ENCODE measurements around the gene DHH.

Gene DHH

DNA sequence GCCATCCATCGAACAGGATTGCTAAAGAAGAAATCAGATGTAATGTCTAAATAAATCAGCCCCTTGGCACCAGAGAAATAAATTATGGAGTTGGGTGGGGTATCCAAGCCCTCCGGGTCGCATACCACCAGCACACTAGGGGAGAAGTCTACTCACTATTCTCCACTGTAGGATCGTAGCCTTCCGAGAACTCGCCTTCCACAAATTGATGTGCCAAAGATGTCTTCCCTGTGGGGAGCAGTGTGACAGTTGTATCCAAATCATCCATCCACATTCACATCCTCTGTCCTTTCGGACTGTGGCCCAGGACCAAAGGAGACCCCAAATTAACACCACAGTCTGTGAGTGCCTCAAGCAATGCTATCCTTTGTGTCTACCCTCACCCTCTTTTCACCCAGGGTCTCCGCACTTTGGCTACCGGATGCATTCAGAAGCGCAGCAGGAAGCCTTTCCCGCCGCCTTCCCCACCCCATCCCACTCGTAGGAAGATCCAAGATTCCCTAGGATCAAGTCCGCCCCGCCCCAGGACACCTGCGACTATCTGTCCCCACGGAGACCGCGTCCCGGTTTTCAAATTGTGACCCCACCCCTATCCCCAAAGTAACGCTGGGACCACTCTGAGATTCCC lies 25.6 kb downstream of the DHH start (continued):
- TF ChIP-seq ZNF580 (tag by site-specific recombination; IDR thresholded peaks at IDR 0.05) (no peak), ZBTB11 (tag by site-specific recombination; conservative IDR thresholded peaks at IDR 0.05; ENCODE audit: low read depth) (peak; percentile 54; the same call in 1 of the 2 replicates), ZNF645 (tag by site-specific recombination; IDR thresholded peaks at IDR 0.05) (no peak), ZNF174 (tag by site-specific recombination; IDR thresholded peaks at IDR 0.05) (no peak), ZNF747 (tag by site-specific recombination; IDR thresholded peaks at IDR 0.05) (no peak), IKZF3 (tag by site-specific recombination; IDR thresholded peaks at IDR 0.05) (peak; percentile 64; the same call in 1 of the 2 replicates), ZNF423 (tag by site-specific recombination; IDR thresholded peaks at IDR 0.05) (no peak), ZNF623 (tag by site-specific recombination; IDR thresholded peaks at IDR 0.05) (no peak), MEIS1 (CRISPR knock-in tag; IDR thresholded peaks at IDR 0.05; ENCODE audit: borderline replicate concordance) (no peak), ZBTB48 (tag by site-specific recombination; IDR thresholded peaks at IDR 0.05) (peak; percentile 49; the same call in 1 of the 2 replicates), ZNF133 (tag by site-specific recombination; IDR thresholded peaks at IDR 0.05) (no peak), KLF9 (tag by site-specific recombination; IDR thresholded peaks at IDR 0.05; ENCODE audit: low read depth) (no peak), ZNF670 (tag by site-specific recombination; IDR thresholded peaks at IDR 0.05; ENCODE audit: low read depth) (no peak), ZNF248 (tag by site-specific recombination; IDR thresholded peaks at IDR 0.05) (no peak), ZNF791 (tag by site-specific recombination; IDR thresholded peaks at IDR 0.05) (no peak), ZSCAN30 (tag by site-specific recombination; IDR thresholded peaks at IDR 0.05) (no peak), WT1 (tag by site-specific recombination; IDR thresholded peaks at IDR 0.05) (no peak), ZBTB20 (tag by site-specific recombination; IDR thresholded peaks at IDR 0.05) (no peak), ZNF549 (tag by site-specific recombination; IDR thresholded peaks at IDR 0.05) (no peak), ZEB2 (tag by site-specific recombination; IDR thresholded peaks at IDR 0.05) (no peak), ZNF768 (tag by site-specific recombination; IDR thresholded peaks at IDR 0.05) (no peak), ZNF391 (tag by site-specific recombination; IDR thresholded peaks at IDR 0.05; ENCODE audit: borderline replicate concordance, low read depth) (no peak), ZFHX2 (tag by site-specific recombination; conservative IDR thresholded peaks at IDR 0.05) (no peak), ZNF510 (tag by site-specific recombination; IDR thresholded peaks at IDR 0.05; ENCODE audit: insufficient replicate concordance) (no peak), ZNF776 (tag by site-specific recombination; IDR thresholded peaks at IDR 0.05; ENCODE audit: borderline replicate concordance) (no peak), ZNF23 (tag by site-specific recombination; IDR thresholded peaks at IDR 0.05; ENCODE audit: borderline replicate concordance) (no peak), ZBTB26 (tag by site-specific recombination; optimal IDR thresholded peaks at IDR 0.05) (no peak)
- TF ChIP-seq, protein P1, sequence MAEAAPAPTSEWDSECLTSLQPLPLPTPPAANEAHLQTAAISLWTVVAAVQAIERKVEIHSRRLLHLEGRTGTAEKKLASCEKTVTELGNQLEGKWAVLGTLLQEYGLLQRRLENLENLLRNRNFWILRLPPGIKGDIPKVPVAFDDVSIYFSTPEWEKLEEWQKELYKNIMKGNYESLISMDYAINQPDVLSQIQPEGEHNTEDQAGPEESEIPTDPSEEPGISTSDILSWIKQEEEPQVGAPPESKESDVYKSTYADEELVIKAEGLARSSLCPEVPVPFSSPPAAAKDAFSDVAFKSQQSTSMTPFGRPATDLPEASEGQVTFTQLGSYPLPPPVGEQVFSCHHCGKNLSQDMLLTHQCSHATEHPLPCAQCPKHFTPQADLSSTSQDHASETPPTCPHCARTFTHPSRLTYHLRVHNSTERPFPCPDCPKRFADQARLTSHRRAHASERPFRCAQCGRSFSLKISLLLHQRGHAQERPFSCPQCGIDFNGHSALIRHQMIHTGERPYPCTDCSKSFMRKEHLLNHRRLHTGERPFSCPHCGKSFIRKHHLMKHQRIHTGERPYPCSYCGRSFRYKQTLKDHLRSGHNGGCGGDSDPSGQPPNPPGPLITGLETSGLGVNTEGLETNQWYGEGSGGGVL (tag by site-specific recombination; IDR thresholded peaks at IDR 0.05): no peak
- TF ChIP-seq, protein P2, sequence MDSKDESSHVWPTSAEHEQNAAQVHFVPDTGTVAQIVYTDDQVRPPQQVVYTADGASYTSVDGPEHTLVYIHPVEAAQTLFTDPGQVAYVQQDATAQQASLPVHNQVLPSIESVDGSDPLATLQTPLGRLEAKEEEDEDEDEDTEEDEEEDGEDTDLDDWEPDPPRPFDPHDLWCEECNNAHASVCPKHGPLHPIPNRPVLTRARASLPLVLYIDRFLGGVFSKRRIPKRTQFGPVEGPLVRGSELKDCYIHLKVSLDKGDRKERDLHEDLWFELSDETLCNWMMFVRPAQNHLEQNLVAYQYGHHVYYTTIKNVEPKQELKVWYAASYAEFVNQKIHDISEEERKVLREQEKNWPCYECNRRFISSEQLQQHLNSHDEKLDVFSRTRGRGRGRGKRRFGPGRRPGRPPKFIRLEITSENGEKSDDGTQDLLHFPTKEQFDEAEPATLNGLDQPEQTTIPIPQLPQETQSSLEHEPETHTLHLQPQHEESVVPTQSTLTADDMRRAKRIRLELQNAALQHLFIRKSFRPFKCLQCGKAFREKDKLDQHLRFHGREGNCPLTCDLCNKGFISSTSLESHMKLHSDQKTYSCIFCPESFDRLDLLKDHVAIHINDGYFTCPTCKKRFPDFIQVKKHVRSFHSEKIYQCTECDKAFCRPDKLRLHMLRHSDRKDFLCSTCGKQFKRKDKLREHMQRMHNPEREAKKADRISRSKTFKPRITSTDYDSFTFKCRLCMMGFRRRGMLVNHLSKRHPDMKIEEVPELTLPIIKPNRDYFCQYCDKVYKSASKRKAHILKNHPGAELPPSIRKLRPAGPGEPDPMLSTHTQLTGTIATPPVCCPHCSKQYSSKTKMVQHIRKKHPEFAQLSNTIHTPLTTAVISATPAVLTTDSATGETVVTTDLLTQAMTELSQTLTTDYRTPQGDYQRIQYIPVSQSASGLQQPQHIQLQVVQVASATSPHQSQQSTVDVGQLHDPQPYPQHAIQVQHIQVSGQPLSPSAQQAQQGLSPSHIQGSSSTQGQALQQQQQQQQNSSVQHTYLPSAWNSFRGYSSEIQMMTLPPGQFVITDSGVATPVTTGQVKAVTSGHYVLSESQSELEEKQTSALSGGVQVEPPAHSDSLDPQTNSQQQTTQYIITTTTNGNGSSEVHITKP (tag by site-specific recombination; IDR thresholded peaks at IDR 0.05): peak; percentile 47
